ENCODE results near the gene ARHGAP15. TPM values are rescaled to one million over a fixed set of nuclear protein-coding genes. Genes with fewer than 3 reads are reported as not detected.

ARHGAP15 gene
- total and polyA plus RNA-seq, 2 experiments from 2014 or later, result 0.26 TPM; not detected in 1

DNA sequence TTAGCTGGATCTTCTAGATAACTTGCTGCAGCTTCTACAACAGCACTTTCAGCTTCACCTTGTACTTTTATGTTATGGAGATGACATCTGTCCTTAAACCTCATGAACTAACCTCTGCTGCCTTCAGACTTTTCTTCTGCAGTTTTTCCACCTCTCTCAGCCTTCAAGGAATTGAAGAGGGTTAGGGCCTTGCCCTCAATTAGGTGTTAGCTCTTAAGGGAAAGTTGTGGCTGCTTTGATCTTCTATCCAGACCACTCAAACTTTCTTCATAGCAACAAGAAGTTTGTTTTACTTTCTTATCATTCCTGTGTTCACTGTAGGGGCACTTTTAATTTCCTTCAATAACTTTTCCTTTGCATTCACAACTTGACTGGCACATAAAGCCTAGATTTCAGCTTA, 52.3 kb downstream of the ARHGAP15 start:
- H3K4me2 ChIP-seq, result no peak overlapping the region
- Mint-ChIP-seq H3K27ac (no peak overlapping the region), H3K4me3 (no peak overlapping the region), H3K27me3 (ENCODE audit: insufficient read depth, low read depth, poor library complexity) (no peaks in the 10 kb centered on the region), H3K36me3 (ENCODE audit: low read depth) (peaks cover 5% of the 10 kb centered on the region; the same call in 2 of the 3 replicates), H3K4me1 (no peaks in the 10 kb centered on the region), H3K9me3 (peaks cover 10% of the 10 kb centered on the region; the same call in 2 of the 3 replicates)
- H3K4me3 ChIP-seq, result no peak overlapping the region
- no peaks in the 10 kb centered on the region for H3K9me2 ChIP-seq (ENCODE audit: insufficient read depth)
- no peaks in the 10 kb centered on the region for H3F3A ChIP-seq (replicated peaks; ENCODE audit: low read depth)
- H3K27me3 ChIP-seq (ENCODE audit: insufficient read depth), result no peaks in the 10 kb centered on the region
- ATAC-seq (no peak), DNase-seq (ENCODE audit: low spot score) (no peak)
- 0 out of 2 replicates have a peak, but pooled peaks cover 6% of the 10 kb centered on the region for H3K36me3 ChIP-seq (ENCODE audit: insufficient read depth)
- H2AFZ ChIP-seq, result no peak overlapping the region
- TF ChIP-seq EZH2 (IDR thresholded peaks at IDR 0.05; ENCODE audit: low read depth, unreplicated experiment), result no peak
- no peaks in the 10 kb centered on the region for H4K20me1 ChIP-seq (replicated peaks; ENCODE audit: insufficient read depth)
- H3K79me2 ChIP-seq (replicated peaks; ENCODE audit: insufficient read depth), result no peaks in the 10 kb centered on the region
- no peak overlapping the region for H3K27ac ChIP-seq (ENCODE audit: low read depth)
- no peaks in the 10 kb centered on the region for H3K4me1 ChIP-seq (ENCODE audit: insufficient read depth)

DNA sequence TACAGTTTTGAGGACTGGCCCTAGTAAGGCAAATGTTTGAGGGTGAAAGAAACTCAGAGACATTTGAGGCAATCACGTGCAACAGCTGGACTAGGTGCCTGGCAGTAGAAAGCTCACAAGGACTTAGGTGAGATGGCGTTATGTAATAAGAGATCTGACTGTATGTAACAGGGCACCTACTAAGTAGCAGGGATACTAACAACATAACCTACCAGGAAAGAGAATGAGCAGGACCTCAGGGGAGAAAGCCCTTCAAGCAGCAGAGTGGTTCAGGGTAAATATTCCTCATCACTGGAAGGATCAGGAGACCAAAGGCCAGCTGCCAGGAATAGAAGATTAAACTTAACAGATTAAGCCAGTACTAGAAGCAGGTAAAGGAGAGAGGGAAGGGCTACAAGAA, 53.4 kb downstream of the ARHGAP15 start:
- no peak overlapping the region for H3K4me3 ChIP-seq
- TF ChIP-seq, protein P1, sequence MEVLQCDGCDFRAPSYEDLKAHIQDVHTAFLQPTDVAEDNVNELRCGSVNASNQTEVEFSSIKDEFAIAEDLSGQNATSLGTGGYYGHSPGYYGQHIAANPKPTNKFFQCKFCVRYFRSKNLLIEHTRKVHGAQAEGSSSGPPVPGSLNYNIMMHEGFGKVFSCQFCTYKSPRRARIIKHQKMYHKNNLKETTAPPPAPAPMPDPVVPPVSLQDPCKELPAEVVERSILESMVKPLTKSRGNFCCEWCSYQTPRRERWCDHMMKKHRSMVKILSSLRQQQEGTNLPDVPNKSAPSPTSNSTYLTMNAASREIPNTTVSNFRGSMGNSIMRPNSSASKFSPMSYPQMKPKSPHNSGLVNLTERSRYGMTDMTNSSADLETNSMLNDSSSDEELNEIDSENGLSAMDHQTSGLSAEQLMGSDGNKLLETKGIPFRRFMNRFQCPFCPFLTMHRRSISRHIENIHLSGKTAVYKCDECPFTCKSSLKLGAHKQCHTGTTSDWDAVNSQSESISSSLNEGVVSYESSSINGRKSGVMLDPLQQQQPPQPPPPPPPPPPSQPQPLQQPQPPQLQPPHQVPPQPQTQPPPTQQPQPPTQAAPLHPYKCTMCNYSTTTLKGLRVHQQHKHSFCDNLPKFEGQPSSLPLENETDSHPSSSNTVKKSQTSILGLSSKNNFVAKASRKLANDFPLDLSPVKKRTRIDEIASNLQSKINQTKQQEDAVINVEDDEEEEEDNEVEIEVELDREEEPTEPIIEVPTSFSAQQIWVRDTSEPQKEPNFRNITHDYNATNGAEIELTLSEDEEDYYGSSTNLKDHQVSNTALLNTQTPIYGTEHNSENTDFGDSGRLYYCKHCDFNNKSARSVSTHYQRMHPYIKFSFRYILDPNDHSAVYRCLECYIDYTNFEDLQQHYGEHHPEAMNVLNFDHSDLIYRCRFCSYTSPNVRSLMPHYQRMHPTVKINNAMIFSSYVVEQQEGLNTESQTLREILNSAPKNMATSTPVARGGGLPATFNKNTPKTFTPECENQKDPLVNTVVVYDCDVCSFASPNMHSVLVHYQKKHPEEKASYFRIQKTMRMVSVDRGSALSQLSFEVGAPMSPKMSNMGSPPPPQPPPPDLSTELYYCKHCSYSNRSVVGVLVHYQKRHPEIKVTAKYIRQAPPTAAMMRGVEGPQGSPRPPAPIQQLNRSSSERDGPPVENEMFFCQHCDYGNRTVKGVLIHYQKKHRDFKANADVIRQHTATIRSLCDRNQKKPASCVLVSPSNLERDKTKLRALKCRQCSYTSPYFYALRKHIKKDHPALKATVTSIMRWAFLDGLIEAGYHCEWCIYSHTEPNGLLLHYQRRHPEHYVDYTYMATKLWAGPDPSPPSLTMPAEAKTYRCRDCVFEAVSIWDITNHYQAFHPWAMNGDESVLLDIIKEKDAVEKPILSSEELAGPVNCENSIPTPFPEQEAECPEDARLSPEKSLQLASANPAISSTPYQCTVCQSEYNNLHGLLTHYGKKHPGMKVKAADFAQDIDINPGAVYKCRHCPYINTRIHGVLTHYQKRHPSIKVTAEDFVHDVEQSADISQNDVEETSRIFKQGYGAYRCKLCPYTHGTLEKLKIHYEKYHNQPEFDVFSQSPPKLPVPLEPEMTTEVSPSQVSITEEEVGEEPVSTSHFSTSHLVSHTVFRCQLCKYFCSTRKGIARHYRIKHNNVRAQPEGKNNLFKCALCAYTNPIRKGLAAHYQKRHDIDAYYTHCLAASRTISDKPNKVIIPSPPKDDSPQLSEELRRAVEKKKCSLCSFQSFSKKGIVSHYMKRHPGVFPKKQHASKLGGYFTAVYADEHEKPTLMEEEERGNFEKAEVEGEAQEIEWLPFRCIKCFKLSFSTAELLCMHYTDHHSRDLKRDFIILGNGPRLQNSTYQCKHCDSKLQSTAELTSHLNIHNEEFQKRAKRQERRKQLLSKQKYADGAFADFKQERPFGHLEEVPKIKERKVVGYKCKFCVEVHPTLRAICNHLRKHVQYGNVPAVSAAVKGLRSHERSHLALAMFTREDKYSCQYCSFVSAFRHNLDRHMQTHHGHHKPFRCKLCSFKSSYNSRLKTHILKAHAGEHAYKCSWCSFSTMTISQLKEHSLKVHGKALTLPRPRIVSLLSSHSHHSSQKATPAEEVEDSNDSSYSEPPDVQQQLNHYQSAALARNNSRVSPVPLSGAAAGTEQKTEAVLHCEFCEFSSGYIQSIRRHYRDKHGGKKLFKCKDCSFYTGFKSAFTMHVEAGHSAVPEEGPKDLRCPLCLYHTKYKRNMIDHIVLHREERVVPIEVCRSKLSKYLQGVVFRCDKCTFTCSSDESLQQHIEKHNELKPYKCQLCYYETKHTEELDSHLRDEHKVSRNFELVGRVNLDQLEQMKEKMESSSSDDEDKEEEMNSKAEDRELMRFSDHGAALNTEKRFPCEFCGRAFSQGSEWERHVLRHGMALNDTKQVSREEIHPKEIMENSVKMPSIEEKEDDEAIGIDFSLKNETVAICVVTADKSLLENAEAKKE (CRISPR knock-in tag; IDR thresholded peaks at IDR 0.05), result no peak
- TF ChIP-seq, protein P2, sequence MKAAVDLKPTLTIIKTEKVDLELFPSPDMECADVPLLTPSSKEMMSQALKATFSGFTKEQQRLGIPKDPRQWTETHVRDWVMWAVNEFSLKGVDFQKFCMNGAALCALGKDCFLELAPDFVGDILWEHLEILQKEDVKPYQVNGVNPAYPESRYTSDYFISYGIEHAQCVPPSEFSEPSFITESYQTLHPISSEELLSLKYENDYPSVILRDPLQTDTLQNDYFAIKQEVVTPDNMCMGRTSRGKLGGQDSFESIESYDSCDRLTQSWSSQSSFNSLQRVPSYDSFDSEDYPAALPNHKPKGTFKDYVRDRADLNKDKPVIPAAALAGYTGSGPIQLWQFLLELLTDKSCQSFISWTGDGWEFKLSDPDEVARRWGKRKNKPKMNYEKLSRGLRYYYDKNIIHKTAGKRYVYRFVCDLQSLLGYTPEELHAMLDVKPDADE (IDR thresholded peaks at IDR 0.05), result no peak
- TF ChIP-seq EZH2phosphoT487 (IDR thresholded peaks at IDR 0.05; ENCODE audit: unreplicated experiment) (no peak), STAT1 (IDR thresholded peaks at IDR 0.05; ENCODE audit: unreplicated experiment) (no peak), JUNB (IDR thresholded peaks at IDR 0.05; ENCODE audit: unreplicated experiment) (no peak), POLR2AphosphoS5 (IDR thresholded peaks at IDR 0.05; ENCODE audit: low read depth) (no peak)
- TF ChIP-seq, protein P3, sequence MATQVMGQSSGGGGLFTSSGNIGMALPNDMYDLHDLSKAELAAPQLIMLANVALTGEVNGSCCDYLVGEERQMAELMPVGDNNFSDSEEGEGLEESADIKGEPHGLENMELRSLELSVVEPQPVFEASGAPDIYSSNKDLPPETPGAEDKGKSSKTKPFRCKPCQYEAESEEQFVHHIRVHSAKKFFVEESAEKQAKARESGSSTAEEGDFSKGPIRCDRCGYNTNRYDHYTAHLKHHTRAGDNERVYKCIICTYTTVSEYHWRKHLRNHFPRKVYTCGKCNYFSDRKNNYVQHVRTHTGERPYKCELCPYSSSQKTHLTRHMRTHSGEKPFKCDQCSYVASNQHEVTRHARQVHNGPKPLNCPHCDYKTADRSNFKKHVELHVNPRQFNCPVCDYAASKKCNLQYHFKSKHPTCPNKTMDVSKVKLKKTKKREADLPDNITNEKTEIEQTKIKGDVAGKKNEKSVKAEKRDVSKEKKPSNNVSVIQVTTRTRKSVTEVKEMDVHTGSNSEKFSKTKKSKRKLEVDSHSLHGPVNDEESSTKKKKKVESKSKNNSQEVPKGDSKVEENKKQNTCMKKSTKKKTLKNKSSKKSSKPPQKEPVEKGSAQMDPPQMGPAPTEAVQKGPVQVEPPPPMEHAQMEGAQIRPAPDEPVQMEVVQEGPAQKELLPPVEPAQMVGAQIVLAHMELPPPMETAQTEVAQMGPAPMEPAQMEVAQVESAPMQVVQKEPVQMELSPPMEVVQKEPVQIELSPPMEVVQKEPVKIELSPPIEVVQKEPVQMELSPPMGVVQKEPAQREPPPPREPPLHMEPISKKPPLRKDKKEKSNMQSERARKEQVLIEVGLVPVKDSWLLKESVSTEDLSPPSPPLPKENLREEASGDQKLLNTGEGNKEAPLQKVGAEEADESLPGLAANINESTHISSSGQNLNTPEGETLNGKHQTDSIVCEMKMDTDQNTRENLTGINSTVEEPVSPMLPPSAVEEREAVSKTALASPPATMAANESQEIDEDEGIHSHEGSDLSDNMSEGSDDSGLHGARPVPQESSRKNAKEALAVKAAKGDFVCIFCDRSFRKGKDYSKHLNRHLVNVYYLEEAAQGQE (IDR thresholded peaks at IDR 0.05; ENCODE audit: unreplicated experiment), result no peak
- TF ChIP-seq, protein P4, sequence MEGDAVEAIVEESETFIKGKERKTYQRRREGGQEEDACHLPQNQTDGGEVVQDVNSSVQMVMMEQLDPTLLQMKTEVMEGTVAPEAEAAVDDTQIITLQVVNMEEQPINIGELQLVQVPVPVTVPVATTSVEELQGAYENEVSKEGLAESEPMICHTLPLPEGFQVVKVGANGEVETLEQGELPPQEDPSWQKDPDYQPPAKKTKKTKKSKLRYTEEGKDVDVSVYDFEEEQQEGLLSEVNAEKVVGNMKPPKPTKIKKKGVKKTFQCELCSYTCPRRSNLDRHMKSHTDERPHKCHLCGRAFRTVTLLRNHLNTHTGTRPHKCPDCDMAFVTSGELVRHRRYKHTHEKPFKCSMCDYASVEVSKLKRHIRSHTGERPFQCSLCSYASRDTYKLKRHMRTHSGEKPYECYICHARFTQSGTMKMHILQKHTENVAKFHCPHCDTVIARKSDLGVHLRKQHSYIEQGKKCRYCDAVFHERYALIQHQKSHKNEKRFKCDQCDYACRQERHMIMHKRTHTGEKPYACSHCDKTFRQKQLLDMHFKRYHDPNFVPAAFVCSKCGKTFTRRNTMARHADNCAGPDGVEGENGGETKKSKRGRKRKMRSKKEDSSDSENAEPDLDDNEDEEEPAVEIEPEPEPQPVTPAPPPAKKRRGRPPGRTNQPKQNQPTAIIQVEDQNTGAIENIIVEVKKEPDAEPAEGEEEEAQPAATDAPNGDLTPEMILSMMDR (conservative IDR thresholded peaks at IDR 0.05; ENCODE audit: low read depth in 2 of 2), result no peak

More for the DNA sequence above, 53.4 kb downstream of the ARHGAP15 start:
- Histone ChIP-seq H3K27me3 (ENCODE audit: insufficient read depth) (no peaks in the 10 kb centered on the region), H3K4me1 (ENCODE audit: insufficient read depth) (no peaks in the 10 kb centered on the region), H3K4me2 (no peak overlapping the region), H4K20me1 (replicated peaks; ENCODE audit: insufficient read depth) (no peaks in the 10 kb centered on the region), H3K9me2 (ENCODE audit: insufficient read depth) (no peaks in the 10 kb centered on the region), H3K79me2 (replicated peaks; ENCODE audit: insufficient read depth) (no peaks in the 10 kb centered on the region), H3K27ac (ENCODE audit: low read depth) (no peak overlapping the region), H3K36me3 (ENCODE audit: insufficient read depth) (0 out of 2 replicates have a peak, but pooled peaks cover 6% of the 10 kb centered on the region), H3F3A (replicated peaks; ENCODE audit: low read depth) (no peaks in the 10 kb centered on the region), H2AFZ (peak overlapping the region; percentile 21; the same call in 1 of the 2 replicates)
- H3K4me1 Mint-ChIP-seq, result no peaks in the 10 kb centered on the region
- ATAC-seq (no peak), DNase-seq (ENCODE audit: low spot score) (no peak)
- H3K9me3 Mint-ChIP-seq, result peaks cover 10% of the 10 kb centered on the region; the same call in 2 of the 3 replicates
- no peak overlapping the region for H3K27ac Mint-ChIP-seq
- H3K4me3 Mint-ChIP-seq, result no peak overlapping the region
- H3K36me3 Mint-ChIP-seq (ENCODE audit: low read depth), result peaks cover 5% of the 10 kb centered on the region; the same call in 2 of the 3 replicates
- no peaks in the 10 kb centered on the region for H3K27me3 Mint-ChIP-seq (ENCODE audit: insufficient read depth, low read depth, poor library complexity)

Data from GM23338 (cell line).